Mesothelial cell of epicardium (in vitro differentiated cells): Measurements from ENCODE around the gene TTLL6. TPM values are rescaled to one million over a fixed set of nuclear protein-coding genes. Genes with fewer than 3 reads are reported as not detected.

Source experiments
- DNase-seq, 2 experiments: peaks; one replicate each; pipeline ENCODE4 v3.0.0; 2021; ENCODE audit warnings: low spot score in 2 of 2; ENCODE audit not compliant: unreplicated experiment in 2 of 2
- H3K27ac Mint-ChIP-seq: 2 replicates; pipeline ENCODE4 v1.8.0; 2021; ENCODE audit warnings: mixed read lengths
- H3K27me3 Mint-ChIP-seq: 2 replicates; pipeline ENCODE4 v1.8.0; 2021; ENCODE audit warnings: low read depth, mixed read lengths
- H3K36me3 Mint-ChIP-seq: 2 replicates; pipeline ENCODE4 v1.8.0; 2021; ENCODE audit warnings: mixed read lengths
- H3K4me1 Mint-ChIP-seq: 2 replicates; pipeline ENCODE4 v1.8.0; 2021; ENCODE audit warnings: mixed read lengths
- H3K4me3 Mint-ChIP-seq: 2 replicates; pipeline ENCODE4 v1.8.0; 2021; ENCODE audit warnings: mild to moderate bottlenecking, moderate library complexity, mixed read lengths
- H3K9me3 Mint-ChIP-seq: 2 replicates; pipeline ENCODE4 v1.8.0; 2021; ENCODE audit warnings: mixed read lengths
- CTCF ChIP-seq: fragments of 200-600 bp; sonication (generic); IDR thresholded peaks from one replicate; pipeline ENCODE4 v1.5.0; 2021; ENCODE audit warnings: antibody characterized with exemption; ENCODE audit not compliant: unreplicated experiment
- total RNA-seq: library from RNA; stranded (reverse); gene quantifications from 3 replicates; pipeline ENCODE4 v1.2.1, GENCODE V29; 2021

TTLL6 gene
- total RNA-seq, 1 donor from 2014 or later = not detected

- peaks cover 23% of the 10 kb centered on the region for H3K4me1 Mint-ChIP-seq
- no peak for DNase-seq
- H3K27ac Mint-ChIP-seq = no peak overlapping the region
- no peak overlapping the region for H3K4me3 Mint-ChIP-seq
- no peak for TF ChIP-seq CTCF
- peaks cover 88% of the 10 kb centered on the region for H3K27me3 Mint-ChIP-seq
- H3K36me3 Mint-ChIP-seq = no peaks in the 10 kb centered on the region
- no peaks in the 10 kb centered on the region for H3K9me3 Mint-ChIP-seq
These were observed 55.9 kb downstream of the TTLL6 start for GRCh38 chr17:48761114-48761513.

DNA sequence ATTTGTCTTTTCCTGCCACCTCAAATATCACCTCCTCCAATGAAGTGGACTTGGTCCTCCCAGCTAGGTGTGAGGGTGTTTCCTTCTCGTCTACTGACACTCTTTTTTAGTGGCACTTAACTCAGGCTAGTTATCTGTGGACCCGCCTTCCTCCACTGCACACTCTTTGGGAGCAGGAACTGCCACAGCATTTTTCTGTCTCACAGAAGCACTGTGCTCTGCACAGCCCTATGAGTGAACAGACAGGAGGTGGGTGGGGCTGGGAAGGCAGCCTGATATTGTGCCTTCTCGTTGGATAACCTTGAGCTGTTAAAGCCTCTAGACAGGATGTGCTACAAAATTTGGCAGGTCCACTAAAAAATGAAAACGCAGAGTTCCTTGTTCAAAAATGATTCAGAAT lies 56.6 kb downstream of the TTLL6 start:
- peak overlapping the region; percentile 44 for H3K27ac Mint-ChIP-seq
- no peak for TF ChIP-seq CTCF
- H3K27me3 Mint-ChIP-seq = peaks cover 90% of the 10 kb centered on the region
- no peaks in the 10 kb centered on the region for H3K36me3 Mint-ChIP-seq
- no peaks in the 10 kb centered on the region for H3K9me3 Mint-ChIP-seq
- no peak overlapping the region for H3K4me3 Mint-ChIP-seq
- peaks cover 23% of the 10 kb centered on the region for H3K4me1 Mint-ChIP-seq
- no peak for DNase-seq

DNA sequence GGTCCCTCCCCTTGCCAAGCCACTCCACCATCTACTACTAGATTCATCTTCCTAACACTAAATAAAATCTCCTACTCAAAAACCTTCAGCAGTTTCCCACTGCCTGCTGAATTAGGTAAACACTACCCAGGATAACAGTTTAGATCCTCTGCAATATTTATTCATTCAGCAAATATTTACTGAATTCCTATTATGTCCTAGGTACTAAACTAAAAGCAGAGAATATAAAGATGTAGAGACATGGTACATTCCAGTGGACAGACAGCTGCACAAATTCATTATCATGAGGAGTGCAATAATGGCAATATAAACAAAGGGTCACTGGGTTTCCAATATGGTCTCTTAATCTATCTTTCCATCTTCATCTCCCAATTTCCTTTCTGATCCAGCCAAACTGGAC lies 57.7 kb downstream of the TTLL6 start:
- DNase-seq = no peak
- TF ChIP-seq CTCF = no peak
- Mint-ChIP-seq H3K9me3 (no peaks in the 10 kb centered on the region), H3K27ac (no peak overlapping the region), H3K36me3 (no peaks in the 10 kb centered on the region), H3K4me1 (peaks cover 28% of the 10 kb centered on the region), H3K27me3 (peaks cover 93% of the 10 kb centered on the region), H3K4me3 (no peak overlapping the region)

GRCh38 chr17:48757524-48757961 lies 59.5 kb downstream of the TTLL6 start:
- no peak overlapping the region for H3K4me3 Mint-ChIP-seq
- no peak for TF ChIP-seq CTCF
- DNase-seq = no peak
- no peak overlapping the region for H3K27ac Mint-ChIP-seq
- no peaks in the 10 kb centered on the region for H3K9me3 Mint-ChIP-seq
- H3K4me1 Mint-ChIP-seq = peaks cover 44% of the 10 kb centered on the region
- H3K27me3 Mint-ChIP-seq = peaks cover 93% of the 10 kb centered on the region
- H3K36me3 Mint-ChIP-seq = no peaks in the 10 kb centered on the region

- no peaks in the 10 kb centered on the region for H3K36me3 Mint-ChIP-seq
- no peak for DNase-seq
- no peaks in the 10 kb centered on the region for H3K9me3 Mint-ChIP-seq
- peaks cover 93% of the 10 kb centered on the region for H3K27me3 Mint-ChIP-seq
- no peak for TF ChIP-seq CTCF
- H3K4me3 Mint-ChIP-seq = no peak overlapping the region
- peaks cover 50% of the 10 kb centered on the region for H3K4me1 Mint-ChIP-seq
- H3K27ac Mint-ChIP-seq = peak overlapping the region; percentile 15
These were observed 60.2 kb downstream of the TTLL6 start for GRCh38 chr17:48756830-48757251.

DNA sequence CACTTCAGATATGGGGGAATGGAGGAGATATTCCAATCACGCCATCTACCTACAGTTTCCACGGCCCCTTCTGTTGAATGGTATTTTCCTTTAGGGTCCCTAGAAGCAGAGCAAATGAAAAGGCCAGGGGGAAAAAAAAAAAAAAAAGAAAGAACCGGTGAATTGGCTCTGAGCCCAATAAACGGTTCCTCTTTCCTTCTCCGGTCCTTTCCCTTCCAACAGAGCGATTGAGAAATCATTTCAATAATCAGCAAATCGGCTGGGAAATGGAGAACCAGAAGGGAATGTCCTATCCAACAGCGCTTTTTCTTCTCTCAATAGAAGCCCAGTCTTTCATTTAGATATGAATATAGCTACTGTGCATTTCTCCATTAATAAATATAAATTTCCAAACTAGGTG lies 61.7 kb downstream of the TTLL6 start:
- no peaks in the 10 kb centered on the region for H3K36me3 Mint-ChIP-seq
- DNase-seq = no peak
- no peaks in the 10 kb centered on the region for H3K9me3 Mint-ChIP-seq
- H3K4me3 Mint-ChIP-seq = peak overlapping the region; percentile 55
- TF ChIP-seq CTCF = no peak
- H3K27ac Mint-ChIP-seq = peak overlapping the region; percentile 85
- peaks cover 52% of the 10 kb centered on the region for H3K4me1 Mint-ChIP-seq
- peaks cover 93% of the 10 kb centered on the region for H3K27me3 Mint-ChIP-seq
